Muscle layer of colon (tissue), 2 donors: ENCODE results near the gene PRKCH.

Source experiments
- H3K27ac ChIP-seq: one replicate; pipeline ENCODE4 v1.7.0; 2013; ENCODE audit warnings: low read depth, mild to moderate bottlenecking, low read length, moderate library complexity
- H3K27me3 ChIP-seq, 2 donors: one replicate each; pipeline ENCODE4 v1.7.0; 2013; ENCODE audit warnings: low read length in 2 of 2, mild to moderate bottlenecking in 2 of 2; ENCODE audit not compliant: insufficient read depth in 2 of 2, control insufficient read depth in 1 of 2
- H3K36me3 ChIP-seq: one replicate; pipeline ENCODE4 v1.7.0; 2013; ENCODE audit warnings: mild to moderate bottlenecking, low read length; ENCODE audit not compliant: insufficient read depth
- H3K4me1 ChIP-seq: one replicate; pipeline ENCODE4 v1.7.0; 2013; ENCODE audit warnings: mild to moderate bottlenecking, low read length; ENCODE audit not compliant: insufficient read depth
- H3K4me3 ChIP-seq, 2 donors: one replicate each; pipeline ENCODE4 v1.7.0; 2013; ENCODE audit warnings: low read length in 2 of 2, low read depth in 1 of 2, mild to moderate bottlenecking in 1 of 2, moderate library complexity in 1 of 2
- H3K9ac ChIP-seq: one replicate; pipeline ENCODE4 v1.7.0; 2013; ENCODE audit warnings: low read length
- H3K9me3 ChIP-seq: one replicate; pipeline ENCODE4 v1.7.0; 2013; ENCODE audit warnings: mild to moderate bottlenecking, low read length
- donor health status: abdominal sarcoma.
- donor health status: Adenocarcinoma of cecum.

Gene PRKCH

DNA sequence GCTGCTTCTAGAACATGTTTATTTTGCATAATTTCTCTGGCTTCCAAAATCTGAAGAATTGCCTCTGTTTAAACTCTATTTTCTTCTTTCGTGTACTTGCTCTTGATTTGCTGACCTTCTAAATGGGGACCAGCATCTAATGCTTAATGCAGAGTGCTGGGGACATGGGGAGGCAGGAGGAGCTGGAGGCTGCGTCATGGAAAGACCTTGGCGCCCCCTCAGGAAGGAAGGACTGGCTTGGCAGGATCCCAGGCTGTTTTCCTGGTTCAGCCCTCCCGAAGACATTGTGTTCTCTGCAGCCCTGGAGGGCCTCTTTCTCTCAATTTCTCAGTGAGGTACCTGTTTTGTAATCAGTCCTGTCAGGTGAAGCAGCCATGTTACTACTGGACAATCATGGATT, 5.5 kb downstream of the PRKCH start:
- Histone ChIP-seq H3K4me1 (no peaks in the 10 kb centered on the region), H3K27ac (no peak overlapping the region)

DNA sequence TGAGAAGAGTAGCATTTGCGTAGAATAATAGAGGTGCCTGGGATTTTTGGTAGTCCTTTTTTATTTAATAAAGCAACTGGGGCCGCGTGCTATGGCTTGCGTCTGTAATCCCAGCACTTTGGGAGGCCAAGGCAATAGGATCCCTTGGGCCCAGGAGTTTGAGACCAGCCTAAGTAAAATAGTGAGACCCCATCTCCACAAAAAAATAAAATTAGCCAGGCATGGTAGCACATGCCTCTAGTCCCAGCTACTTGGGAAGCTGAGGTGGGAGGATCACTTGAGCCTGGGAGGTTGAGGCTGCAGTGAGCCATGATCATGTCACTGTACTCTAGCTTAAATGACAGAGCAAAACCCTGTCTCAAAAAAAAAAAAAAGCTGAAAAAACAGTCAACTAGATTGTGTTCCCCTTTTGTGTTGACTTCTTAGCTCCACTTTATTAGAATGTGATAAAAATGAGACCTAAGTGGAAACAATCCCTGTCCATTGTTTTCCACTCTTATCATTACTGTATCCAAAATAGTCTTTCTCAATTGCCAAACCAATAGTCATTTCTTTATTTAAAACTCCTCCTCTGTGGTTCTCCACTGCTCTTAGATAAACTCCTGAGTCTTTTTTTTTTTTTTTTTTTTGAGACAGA, 7.4 kb downstream of the PRKCH start:
- H3K9me3 ChIP-seq, result no peaks in the 10 kb centered on the region
- H3K36me3 ChIP-seq, result no peaks in the 10 kb centered on the region
- no peak overlapping the region for H3K9ac ChIP-seq
- H3K27ac ChIP-seq, result no peak overlapping the region
- no peaks in the 10 kb centered on the region for H3K4me1 ChIP-seq
- H3K27me3 ChIP-seq, result no peaks in the 10 kb centered on the region
- H3K4me3 ChIP-seq, result no peak overlapping the region

More for the DNA sequence above, 5.5 kb downstream of the PRKCH start:
- Histone ChIP-seq H3K36me3 (no peaks in the 10 kb centered on the region), H3K4me3 (no peak overlapping the region), H3K9ac (no peak overlapping the region), H3K27me3 (peaks cover 6 to 11% of the 10 kb centered on the region in 2 donors), H3K9me3 (no peaks in the 10 kb centered on the region)

DNA sequence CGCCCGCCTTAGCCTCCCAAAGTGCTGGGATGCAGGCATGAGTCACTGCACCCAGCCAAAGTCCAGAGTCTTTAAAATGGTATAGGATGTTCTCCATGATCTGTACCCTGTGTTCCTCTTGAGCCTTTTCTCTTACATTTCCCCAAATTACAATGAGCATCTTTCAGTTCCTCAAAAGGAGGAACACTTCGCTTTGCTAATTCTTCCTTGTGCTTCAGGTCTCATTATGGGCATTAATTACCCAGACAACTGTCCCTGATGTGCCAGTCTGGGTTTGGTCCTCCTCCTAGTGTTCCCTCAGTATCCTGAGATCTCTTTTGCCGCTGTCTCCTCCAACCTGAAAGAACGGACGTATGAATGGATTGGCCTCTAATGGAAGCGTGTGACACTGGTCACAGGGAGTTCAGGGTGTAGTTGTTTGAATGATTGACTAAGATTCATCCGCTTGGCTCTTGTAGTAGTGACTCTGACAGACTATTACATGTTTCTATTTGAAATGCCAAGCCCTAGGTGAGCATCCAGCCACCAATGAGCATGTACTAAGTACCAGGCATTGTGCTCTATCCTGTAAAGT, 8.2 kb downstream of the PRKCH start:
- no peaks in the 10 kb centered on the region for H3K27me3 ChIP-seq
- no peak overlapping the region for H3K9ac ChIP-seq
- no peaks in the 10 kb centered on the region for H3K36me3 ChIP-seq
- no peaks in the 10 kb centered on the region for H3K9me3 ChIP-seq
- H3K4me3 ChIP-seq, result no peak overlapping the region
- H3K27ac ChIP-seq, result no peak overlapping the region
- H3K4me1 ChIP-seq, result no peaks in the 10 kb centered on the region

DNA sequence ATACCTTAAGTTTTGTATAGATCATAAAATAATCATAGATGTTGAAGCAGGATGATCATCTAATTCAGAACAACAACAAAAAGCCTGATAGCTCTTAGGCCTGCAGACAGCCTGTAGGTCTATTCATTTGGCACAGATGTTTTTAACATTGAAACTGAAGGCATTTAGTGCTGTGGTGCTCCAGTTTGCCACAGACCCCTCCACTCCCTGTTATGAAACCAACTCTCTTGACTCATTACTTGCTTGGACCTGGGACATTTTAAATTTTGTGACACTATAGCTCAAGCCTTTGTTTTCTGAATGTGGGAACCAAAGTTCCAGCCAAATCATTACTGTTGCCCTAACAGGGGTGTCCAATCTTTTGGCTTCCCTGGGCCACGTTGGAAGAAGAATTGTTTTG, 9.1 kb downstream of the PRKCH start:
- Histone ChIP-seq H3K36me3 (no peaks in the 10 kb centered on the region), H3K27ac (no peak overlapping the region), H3K4me1 (no peaks in the 10 kb centered on the region), H3K9ac (no peak overlapping the region), H3K9me3 (no peaks in the 10 kb centered on the region), H3K4me3 (no peak overlapping the region), H3K27me3 (no peaks in the 10 kb centered on the region)

DNA sequence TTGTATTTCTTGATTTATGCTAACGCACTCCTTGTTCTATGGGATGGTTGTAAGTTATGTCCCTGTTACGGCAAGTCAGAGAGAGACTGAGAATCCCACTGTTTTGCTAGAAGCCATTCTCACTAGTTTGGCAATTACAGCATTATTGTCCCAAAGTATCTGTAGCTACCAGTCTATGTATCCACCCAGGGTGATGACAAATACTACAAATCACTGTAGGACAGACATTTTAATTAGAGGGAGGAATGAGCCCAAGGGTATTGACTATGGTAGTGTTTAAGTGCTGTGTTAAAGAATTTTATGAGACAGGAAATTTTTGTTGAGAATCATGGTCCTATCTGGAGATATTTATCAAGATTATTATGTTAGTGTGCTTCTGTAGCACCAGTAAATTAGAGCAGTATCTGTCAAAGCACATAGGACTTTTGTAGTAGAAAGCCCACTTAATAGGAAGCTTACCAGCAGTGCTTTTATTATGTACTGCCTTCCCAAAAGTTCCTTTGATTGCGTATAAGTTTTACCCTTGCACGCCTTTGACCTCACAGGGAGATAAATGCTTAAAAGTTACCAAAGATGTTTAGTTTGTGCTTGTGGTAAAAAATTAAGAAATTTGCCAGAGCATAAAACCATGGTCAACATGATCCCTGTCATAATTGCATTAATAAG, 10.7 kb downstream of the PRKCH start:
- Histone ChIP-seq H3K4me3 (no peak overlapping the region), H3K9ac (no peak overlapping the region), H3K27ac (no peak overlapping the region), H3K4me1 (no peaks in the 10 kb centered on the region), H3K27me3 (no peaks in the 10 kb centered on the region), H3K36me3 (no peaks in the 10 kb centered on the region), H3K9me3 (no peaks in the 10 kb centered on the region)

DNA sequence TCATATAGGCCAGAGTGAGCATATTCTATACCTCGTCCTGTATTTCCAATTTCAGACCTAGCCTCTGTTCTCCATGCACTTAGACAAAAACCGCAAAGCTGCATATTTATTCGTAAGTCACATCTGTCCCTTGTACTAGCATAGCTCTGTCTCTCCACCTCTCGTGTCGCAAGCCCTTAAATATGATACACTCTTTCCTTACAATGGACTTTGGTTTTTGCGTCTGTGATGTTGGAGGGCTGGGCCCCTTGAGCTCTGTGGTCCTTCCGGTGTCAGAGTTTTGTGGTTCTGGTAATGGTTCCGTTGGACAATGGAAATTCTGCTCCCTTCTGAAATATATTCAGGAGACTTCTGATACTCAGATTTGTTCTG, 11.3 kb downstream of the PRKCH start:
- H3K4me1 ChIP-seq, result no peaks in the 10 kb centered on the region
- H3K9me3 ChIP-seq, result no peaks in the 10 kb centered on the region
- H3K27me3 ChIP-seq, result no peaks in the 10 kb centered on the region
- H3K27ac ChIP-seq, result no peak overlapping the region
- H3K9ac ChIP-seq, result no peak overlapping the region
- no peaks in the 10 kb centered on the region for H3K36me3 ChIP-seq
- H3K4me3 ChIP-seq, result no peak overlapping the region

DNA sequence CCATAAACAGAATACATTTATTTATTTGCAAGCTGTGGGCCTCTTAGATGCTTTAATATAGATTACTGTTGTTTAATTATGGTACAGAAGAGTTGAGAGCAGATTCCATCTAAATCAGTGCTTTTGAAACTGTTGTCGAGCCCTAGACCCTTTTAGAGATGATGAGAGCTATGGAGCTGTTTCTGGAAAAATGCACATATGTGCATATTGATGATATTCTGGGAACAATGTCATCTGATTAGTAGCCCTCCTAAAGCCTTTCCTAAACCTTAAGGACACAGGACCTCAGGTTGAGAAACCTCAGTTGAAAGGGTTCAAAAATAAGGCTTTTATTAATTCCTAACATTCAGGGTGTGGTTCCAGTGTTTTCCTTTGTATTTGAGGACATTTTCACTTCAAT, 11.7 kb downstream of the PRKCH start:
- Histone ChIP-seq H3K9me3 (no peaks in the 10 kb centered on the region), H3K27ac (no peak overlapping the region), H3K4me1 (no peaks in the 10 kb centered on the region), H3K27me3 (no peaks in the 10 kb centered on the region), H3K9ac (no peak overlapping the region), H3K36me3 (no peaks in the 10 kb centered on the region), H3K4me3 (no peak overlapping the region)

DNA sequence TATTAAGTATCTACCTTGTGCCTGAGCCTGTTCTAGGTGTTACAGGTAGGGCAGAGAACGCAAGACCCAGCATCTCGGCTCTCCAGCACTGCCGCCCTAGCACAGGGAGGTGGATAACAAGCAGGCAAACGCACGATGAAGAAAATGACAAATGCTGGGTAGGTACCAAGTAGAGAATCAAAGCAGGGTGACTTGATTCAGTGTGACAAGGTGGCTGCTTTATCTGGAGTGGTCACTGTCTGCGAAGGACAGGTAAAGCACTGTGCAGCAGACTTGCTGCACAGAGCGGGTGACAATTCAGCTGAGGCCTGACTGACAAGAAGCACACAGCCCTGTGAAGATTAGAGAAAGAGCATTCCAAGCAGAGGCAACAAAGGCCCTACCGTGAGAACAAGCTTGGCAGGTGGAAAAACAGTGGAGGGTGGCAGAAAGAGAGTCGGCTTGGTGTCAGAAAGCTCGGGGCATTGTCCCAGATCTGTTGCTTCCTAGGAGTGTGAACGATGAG, 12.9 kb downstream of the PRKCH start:
- no peaks in the 10 kb centered on the region for H3K27me3 ChIP-seq
- H3K4me3 ChIP-seq, result no peak overlapping the region
- H3K9ac ChIP-seq, result no peak overlapping the region
- no peaks in the 10 kb centered on the region for H3K9me3 ChIP-seq
- H3K36me3 ChIP-seq, result no peaks in the 10 kb centered on the region
- no peaks in the 10 kb centered on the region for H3K4me1 ChIP-seq
- H3K27ac ChIP-seq, result no peak overlapping the region

DNA sequence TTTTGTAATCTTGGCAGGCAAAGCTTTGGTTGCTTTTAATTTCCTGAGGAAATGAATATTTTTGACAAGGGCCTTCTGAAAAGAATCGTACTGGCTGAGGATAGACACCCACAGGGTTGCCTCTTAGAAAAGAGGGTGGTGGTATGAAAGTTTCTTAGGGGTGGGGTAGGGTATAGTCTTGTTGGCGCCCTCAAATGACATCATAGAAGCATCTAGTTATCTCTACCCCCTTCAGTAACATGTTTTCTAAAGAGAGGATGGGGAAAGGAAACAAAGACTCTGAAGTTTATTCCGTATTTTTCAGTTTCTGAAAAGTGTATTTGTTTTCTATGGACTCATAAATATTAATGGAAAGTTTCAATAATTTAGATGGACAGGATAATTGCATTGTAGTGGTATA, 13.7 kb downstream of the PRKCH start:
- Histone ChIP-seq H3K9ac (no peak overlapping the region), H3K36me3 (no peaks in the 10 kb centered on the region), H3K4me3 (no peak overlapping the region), H3K9me3 (no peaks in the 10 kb centered on the region), H3K27me3 (no peaks in the 10 kb centered on the region), H3K27ac (no peak overlapping the region), H3K4me1 (no peaks in the 10 kb centered on the region)

DNA sequence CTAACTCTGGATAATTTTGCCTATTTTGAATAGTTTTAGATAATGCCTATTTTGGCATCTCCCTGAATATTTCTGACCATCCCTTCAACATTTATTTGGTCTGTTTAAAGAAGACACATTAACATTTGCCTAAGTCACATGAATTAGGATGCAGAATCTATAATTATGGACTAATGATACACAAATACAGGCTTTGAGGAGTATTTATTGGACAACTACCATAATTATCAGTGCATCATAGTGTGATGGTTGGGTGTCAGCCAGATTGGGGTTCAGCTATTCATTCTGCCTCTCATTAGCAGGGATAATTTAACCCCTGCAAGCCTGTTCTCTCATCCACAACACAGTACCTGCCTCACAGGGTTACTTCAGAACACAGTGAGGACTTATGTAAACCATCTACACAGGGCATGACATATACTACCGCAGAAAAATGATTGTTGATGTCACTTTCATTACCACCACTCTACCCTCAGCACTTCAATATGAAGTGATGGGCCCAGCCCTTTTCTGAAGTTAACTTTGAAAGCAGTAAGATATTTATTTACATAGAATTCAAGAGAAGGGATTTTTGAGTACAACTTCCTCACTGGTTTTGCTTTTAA, 14.4 kb downstream of the PRKCH start:
- no peaks in the 10 kb centered on the region for H3K9me3 ChIP-seq
- no peak overlapping the region for H3K4me3 ChIP-seq
- H3K36me3 ChIP-seq, result no peaks in the 10 kb centered on the region
- H3K4me1 ChIP-seq, result no peaks in the 10 kb centered on the region
- no peak overlapping the region for H3K27ac ChIP-seq
- H3K9ac ChIP-seq, result no peak overlapping the region
- H3K27me3 ChIP-seq, result no peaks in the 10 kb centered on the region

DNA sequence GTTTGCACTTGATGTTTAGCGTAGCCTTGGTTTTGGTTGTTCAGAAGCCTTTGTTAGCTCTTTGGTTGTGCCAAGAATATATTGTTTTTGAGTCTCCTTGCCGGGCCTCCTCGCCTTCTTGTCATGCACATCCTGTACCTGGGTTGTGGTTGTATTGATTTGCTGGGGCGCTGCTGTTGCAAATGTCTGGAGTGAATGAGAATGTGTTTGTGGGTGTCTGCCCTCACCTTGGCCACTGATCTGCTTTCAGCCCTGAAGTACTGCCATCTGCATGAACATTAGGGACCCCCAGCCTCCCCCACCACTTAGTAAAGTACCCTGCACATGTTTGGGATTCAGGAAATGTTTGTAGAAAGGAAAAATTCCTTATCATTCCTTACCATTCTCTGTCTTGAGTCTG, 16.5 kb downstream of the PRKCH start:
- Histone ChIP-seq H3K4me3 (no peak overlapping the region), H3K27me3 (no peaks in the 10 kb centered on the region), H3K9ac (no peak overlapping the region), H3K9me3 (no peaks in the 10 kb centered on the region), H3K27ac (no peak overlapping the region), H3K4me1 (peaks cover 4% of the 10 kb centered on the region), H3K36me3 (no peaks in the 10 kb centered on the region)
